COLO668 (cell line): Measurements from ENCODE around the gene SPACA1.
"Not testable (repeated sequence)": the region's sequence is repeated elsewhere in the genome, so short reads cannot be mapped to it uniquely, and the experiment has no call there.

ENCODE experiments used
- DNase-seq: peaks from one replicate; lab custom pipeline; 2025; ENCODE audit not compliant: unreplicated experiment; lab: John Stamatoyannopoulos, UW

SPACA1 gene

GRCh38 chr6:88047510-88048150 lies at the start of gene SPACA1:
Gene SPACA1 (plus strand): TSS chr6:88047841. CDS start chr6:88047906, 65 bp downstream.
- no peak for DNase-seq

DNA sequence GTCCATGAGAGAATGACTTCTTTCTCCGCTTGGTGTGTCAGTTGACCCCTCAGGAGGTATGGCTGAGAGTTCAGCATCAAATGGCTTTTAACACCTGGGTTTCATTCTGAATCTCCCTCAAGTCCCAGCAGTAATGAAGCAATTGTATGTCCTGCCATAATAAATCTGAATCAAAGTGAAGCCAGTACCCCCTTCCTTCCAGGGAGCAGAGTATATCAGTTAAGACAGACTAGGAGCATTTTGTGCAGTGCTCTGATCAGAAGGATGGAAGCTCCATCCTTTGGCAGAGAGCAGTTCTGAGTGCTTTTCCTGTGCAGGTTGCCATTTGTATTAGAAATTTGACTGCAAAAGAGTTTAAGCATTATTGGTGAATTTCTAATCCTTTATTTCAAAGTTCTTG lies 46.9 kb upstream of the SPACA1 start:
- no peak for DNase-seq

GRCh38 chr6:88001279-88001678 lies 46.4 kb upstream of the SPACA1 start:
- DNase-seq, result not testable (repeated sequence)

DNA sequence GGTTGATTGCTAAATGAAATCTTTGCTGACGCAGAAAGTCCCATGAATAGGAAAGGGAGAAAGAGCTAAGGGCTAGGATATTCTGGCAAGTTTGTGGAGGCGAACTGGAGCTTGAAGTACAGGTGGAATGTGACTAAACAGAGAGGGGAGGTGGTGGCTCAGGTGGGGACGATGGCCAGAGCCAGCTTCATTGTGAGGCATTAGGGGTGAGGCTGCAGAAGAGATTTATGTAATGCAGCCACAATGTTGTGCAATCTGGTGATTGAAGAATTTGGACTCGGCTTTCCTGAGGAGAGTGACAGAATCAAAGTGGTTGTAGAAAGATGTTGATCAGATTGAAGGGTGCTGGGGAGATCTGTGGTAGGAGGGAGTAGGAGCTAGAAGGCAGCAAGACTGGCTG lies 42.9 kb upstream of the SPACA1 start:
- no peak for DNase-seq

DNA sequence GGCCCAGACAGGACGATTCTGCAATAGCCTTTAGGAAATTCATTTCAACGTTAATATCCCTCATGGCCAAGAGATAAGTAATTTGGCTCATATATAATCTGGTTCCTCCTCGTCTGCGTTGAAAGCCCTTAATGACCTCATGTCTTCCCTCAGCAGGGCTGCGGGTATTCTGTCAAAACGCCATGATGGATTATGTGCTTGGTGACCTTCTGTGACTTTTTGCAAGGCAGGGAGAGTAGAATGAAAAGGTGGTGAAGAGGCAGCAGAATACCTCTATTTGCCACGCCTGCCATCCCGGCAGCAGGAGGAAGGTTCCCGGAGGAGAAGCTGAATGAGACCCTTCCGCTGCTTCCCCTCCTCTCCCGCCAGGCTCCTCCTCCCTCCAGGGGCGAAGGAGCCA lies 41.1 kb upstream of the SPACA1 start:
- no peak for DNase-seq

DNA sequence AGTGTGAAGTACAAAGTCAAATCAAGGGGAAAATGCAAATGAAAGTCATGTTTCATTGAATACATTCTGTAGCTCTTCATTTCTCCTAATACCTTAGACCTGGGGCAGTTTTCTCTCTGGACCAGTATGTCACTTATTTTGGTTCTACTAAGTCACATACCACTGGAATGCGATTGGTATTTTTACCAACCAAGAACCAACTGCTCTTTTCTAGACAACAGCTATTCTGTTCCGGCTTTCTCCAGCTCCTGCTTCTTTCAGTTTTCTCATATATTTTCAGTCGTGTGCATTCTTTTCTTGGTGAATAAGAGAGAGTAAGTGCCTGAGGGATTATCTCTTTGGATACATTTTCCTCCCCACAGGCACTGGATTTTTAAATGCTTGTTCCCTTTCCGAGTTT lies 39.2 kb upstream of the SPACA1 start:
- DNase-seq, result no peak

DNA sequence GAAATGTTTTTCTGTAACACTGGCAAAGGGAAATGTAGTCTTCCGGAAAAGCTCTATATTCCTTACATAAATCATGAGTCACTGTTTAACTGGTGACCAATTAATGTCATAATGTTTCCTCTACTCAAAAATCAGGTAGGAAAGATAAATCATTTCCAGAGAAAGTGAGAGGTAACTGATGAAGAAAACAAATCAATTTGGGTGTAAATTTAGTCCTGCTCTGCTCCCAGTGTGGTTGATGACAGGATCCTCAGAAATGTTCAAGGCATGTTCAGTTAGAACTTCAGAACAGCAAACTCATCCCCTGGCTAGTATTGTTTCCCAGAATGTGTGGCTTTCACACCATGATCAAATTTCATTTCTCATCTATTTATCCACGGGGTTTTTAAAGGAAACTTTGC lies 38.8 kb upstream of the SPACA1 start:
- no peak for DNase-seq

DNA sequence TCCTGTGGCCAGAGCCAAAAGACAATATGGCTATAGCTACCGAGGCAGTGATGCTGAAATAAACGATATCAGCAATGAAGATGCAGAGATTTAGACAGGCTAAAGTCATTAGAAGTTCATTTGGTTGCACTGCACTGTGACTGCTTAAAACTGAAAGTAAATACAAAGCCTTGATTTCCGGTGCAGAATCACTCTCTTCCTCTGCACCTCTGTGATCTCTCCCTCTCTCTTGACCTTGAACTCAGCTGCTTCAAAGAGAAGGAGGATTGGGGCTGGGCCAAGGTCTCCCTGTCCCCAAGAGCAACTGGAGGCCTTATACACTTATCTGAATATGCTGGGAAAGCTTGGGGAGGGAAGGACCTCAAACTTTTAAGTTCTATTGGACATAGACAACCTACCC lies 34.6 kb upstream of the SPACA1 start:
- no peak for DNase-seq

DNA sequence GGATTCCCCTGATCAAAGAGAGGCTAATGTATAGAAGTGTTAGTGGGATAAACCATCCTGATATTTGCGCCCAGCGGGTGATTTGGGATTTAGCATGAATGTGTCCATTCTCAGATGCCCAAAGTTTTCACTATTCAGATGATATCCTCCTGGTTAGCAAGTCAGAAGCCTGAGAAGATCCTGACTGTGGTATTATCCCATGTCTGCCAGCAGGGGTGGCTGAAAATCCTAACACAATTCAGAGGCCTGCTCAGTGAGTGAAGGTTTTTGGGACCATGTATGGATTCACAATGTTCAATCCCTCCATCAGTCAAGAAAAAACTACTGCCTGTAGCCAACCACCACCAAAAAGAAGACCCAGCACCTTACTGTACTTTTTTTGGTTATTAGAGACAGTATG lies 34.1 kb upstream of the SPACA1 start:
- no peak for DNase-seq

GRCh38 chr6:88020439-88020838 lies 27.2 kb upstream of the SPACA1 start:
- no peak for DNase-seq

- DNase-seq, result no peak
These were observed 22.9 kb upstream of the SPACA1 start for GRCh38 chr6:88024696-88025095.

- DNase-seq, result no peak
These were observed 16.1 kb upstream of the SPACA1 start for GRCh38 chr6:88031550-88031949.

- DNase-seq, result no peak
These were observed 3.1 kb upstream of the SPACA1 start for GRCh38 chr6:88044530-88044929.

DNA sequence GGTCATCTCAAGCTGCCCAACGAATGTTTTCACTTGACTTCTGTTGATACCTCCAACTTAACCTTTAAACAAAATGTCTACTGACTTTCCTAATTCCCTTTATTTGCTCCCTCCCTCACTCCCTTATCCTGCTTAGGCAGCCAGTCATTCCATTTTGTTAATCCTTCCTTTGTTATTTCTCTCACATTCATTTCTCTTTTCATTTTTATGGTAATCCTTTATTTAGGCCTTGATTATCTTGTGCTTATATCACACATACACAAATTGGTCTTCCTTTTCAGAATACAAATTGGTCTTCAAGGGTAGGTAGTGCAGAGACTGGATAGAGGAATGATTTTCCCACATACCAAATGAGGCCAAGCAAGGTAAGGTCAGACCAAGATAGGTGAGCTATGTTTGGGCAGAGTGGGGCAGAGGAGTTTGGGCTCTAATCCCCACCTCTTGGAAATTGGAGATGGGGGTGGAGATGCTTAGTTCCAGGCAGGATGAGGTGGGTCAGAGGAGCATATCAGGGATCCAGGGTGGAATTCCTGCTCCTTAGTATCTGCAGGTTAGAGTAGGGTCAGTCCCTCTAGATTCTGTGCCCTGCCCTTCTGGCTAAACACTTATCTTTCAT lies 2.0 kb upstream of the SPACA1 start:
- DNase-seq, result no peak

- peak; percentile 68 for DNase-seq
These were observed 937 bp downstream of the SPACA1 start for GRCh38 chr6:88048578-88048977.

- DNase-seq, result no peak
These were observed 2.6 kb downstream of the SPACA1 start for GRCh38 chr6:88050140-88050818.

GRCh38 chr6:88059191-88059590 lies 11.6 kb downstream of the SPACA1 start:
- no peak for DNase-seq

GRCh38 chr6:88062376-88062775 lies 14.7 kb downstream of the SPACA1 start:
- no peak for DNase-seq

- no peak for DNase-seq
These were observed 24.8 kb downstream of the SPACA1 start for GRCh38 chr6:88072462-88072861.

- no peak for DNase-seq
These were observed 27.1 kb downstream of the SPACA1 start for GRCh38 chr6:88074791-88075190.

- DNase-seq, result no peak
These were observed 29.7 kb downstream of the SPACA1 start for GRCh38 chr6:88077305-88077704.

DNA sequence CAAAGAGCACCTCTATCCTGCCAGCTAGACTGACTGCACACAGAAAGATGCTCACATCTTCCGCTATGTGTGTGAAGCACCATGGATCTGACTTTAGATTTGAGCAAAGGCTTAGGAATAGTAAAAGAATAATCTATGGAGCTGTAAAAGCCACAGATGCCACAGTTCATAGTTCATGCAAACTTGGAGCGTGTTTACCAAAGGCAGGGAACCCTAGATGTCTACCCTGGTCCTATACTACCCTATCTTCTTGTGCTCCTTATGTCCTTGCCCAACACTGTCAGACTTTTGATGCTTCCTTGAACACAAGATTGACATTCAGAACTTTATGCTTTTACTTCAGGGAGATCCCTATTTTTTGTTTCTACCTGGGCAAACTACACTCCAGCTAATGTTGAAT lies 39.2 kb downstream of the SPACA1 start:
- no peak for DNase-seq
